ENCODE measurements around the gene KHDC1.
"Not testable (repeated sequence)": the region's sequence is repeated elsewhere in the genome, so short reads cannot be mapped to it uniquely, and the experiment has no call there.

Gene KHDC1

GRCh38 chr6:73250016-73250415 is 13.0 kb downstream of the KHDC1 start:
- DNase-seq (ENCODE audit: low spot score), result no peak

- DNase-seq (ENCODE audit: low spot score), result no peak
Observed at GRCh38 chr6:73248192-73248903, 14.6 kb downstream of the KHDC1 start.

- DNase-seq (ENCODE audit: low spot score), result no peak
Observed at GRCh38 chr6:73242001-73242400, 21.0 kb downstream of the KHDC1 start.

GRCh38 chr6:73240730-73241129 is 22.3 kb downstream of the KHDC1 start:
- no peak for DNase-seq (ENCODE audit: low spot score)

- peak; percentile 73 for DNase-seq (ENCODE audit: low spot score)
Observed at GRCh38 chr6:73236144-73236750, 26.7 kb downstream of the KHDC1 start.

GRCh38 chr6:73234733-73235132 is 28.3 kb downstream of the KHDC1 start:
- peak; percentile 37 for DNase-seq (ENCODE audit: low spot score)

GRCh38 chr6:73233971-73234370 is 29.0 kb downstream of the KHDC1 start:
- DNase-seq (ENCODE audit: low spot score), result not testable (repeated sequence)

- no peak for DNase-seq (ENCODE audit: low spot score)
Observed at GRCh38 chr6:73233048-73233447, 29.9 kb downstream of the KHDC1 start.

- DNase-seq (ENCODE audit: low spot score), result no peak
Observed at GRCh38 chr6:73231986-73232391, 31.0 kb downstream of the KHDC1 start.

GRCh38 chr6:73227606-73228255 is 35.3 kb downstream of the KHDC1 start:
- no peak for DNase-seq (ENCODE audit: low spot score)

GRCh38 chr6:73225396-73225795 is 37.6 kb downstream of the KHDC1 start, which contains the start of gene KHDC1L:
Gene KHDC1L (minus strand): TSS chr6:73225496. CDS start chr6:73225408, 88 bp downstream.
- DNase-seq (ENCODE audit: low spot score), result no peak

- DNase-seq (ENCODE audit: low spot score), result no peak
Observed at GRCh38 chr6:73216859-73217258, 46.1 kb downstream of the KHDC1 start.

GRCh38 chr6:73209117-73209516 is 53.9 kb downstream of the KHDC1 start:
- no peak for DNase-seq (ENCODE audit: low spot score)

GRCh38 chr6:73207221-73207837 is 55.7 kb downstream of the KHDC1 start:
- DNase-seq (ENCODE audit: low spot score), result no peak

- no peak for DNase-seq (ENCODE audit: low spot score)
Observed at GRCh38 chr6:73204252-73204651, 58.7 kb downstream of the KHDC1 start.

- no peak for DNase-seq (ENCODE audit: low spot score)
Observed at GRCh38 chr6:73203098-73203497, 59.9 kb downstream of the KHDC1 start.

- DNase-seq (ENCODE audit: low spot score), result peak; percentile 10
Observed at GRCh38 chr6:73200735-73201134, 62.3 kb downstream of the KHDC1 start.

GRCh38 chr6:73200247-73200646 is 62.7 kb downstream of the KHDC1 start:
- no peak for DNase-seq (ENCODE audit: low spot score)

GRCh38 chr6:73194744-73195143 is 68.3 kb downstream of the KHDC1 start:
- no peak for DNase-seq (ENCODE audit: low spot score)

- DNase-seq (ENCODE audit: low spot score), result not testable (repeated sequence)
Observed at GRCh38 chr6:73193302-73193701, 69.7 kb downstream of the KHDC1 start.

Data from hepatic stellate cell (primary cell).